ENCODE measurements around the gene RAPGEF6.

RAPGEF6 gene

GRCh38 chr5:131633830-131634229 is 1.2 kb downstream of the RAPGEF6 start:
- peak overlapping the region; percentile 70 for H3K4me3 ChIP-seq (replicated peaks; ENCODE audit: insufficient read depth, low read length)
- no peak for DNase-seq (ENCODE audit: low read depth in 1 of 2, low spot score in 1 of 2)
- H3K27me3 ChIP-seq (ENCODE audit: insufficient read depth, poor library complexity, severe bottlenecking): no peaks in the 10 kb centered on the region
- TF ChIP-seq SPI1 (IDR thresholded peaks at IDR 0.05; ENCODE audit: borderline replicate concordance, low read depth) (no peak), CTCF (IDR thresholded peaks at IDR 0.05; ENCODE audit: insufficient read depth, low read length) (no peak), POLR2AphosphoS5 (IDR thresholded peaks at IDR 0.05; ENCODE audit: low read depth) (no peak), REST (IDR thresholded peaks at IDR 0.05; ENCODE audit: insufficient replicate concordance, low read depth) (no peak), GABPA (IDR thresholded peaks at IDR 0.05; ENCODE audit: low read depth) (no peak)
- H3K27ac ChIP-seq (replicated peaks): peak overlapping the region; percentile 97

- H3K27ac ChIP-seq (replicated peaks): no peak overlapping the region
- no peak overlapping the region for H3K4me3 ChIP-seq (replicated peaks; ENCODE audit: insufficient read depth, low read length)
- DNase-seq (ENCODE audit: low read depth in 1 of 2, low spot score in 1 of 2): no peak
- no peak for TF ChIP-seq CTCF (IDR thresholded peaks at IDR 0.05; ENCODE audit: insufficient read depth, low read length)
- no peak for TF ChIP-seq GABPA (IDR thresholded peaks at IDR 0.05; ENCODE audit: low read depth)
- no peak for TF ChIP-seq POLR2AphosphoS5 (IDR thresholded peaks at IDR 0.05; ENCODE audit: low read depth)
- no peak for TF ChIP-seq SPI1 (IDR thresholded peaks at IDR 0.05; ENCODE audit: borderline replicate concordance, low read depth)
- no peak for TF ChIP-seq REST (IDR thresholded peaks at IDR 0.05; ENCODE audit: insufficient replicate concordance, low read depth)
- H3K27me3 ChIP-seq (ENCODE audit: insufficient read depth, poor library complexity, severe bottlenecking): no peaks in the 10 kb centered on the region
These were observed 4.1 kb downstream of the RAPGEF6 start for GRCh38 chr5:131630963-131631350.

GRCh38 chr5:131630208-131630962 is 4.6 kb downstream of the RAPGEF6 start:
- no peak for TF ChIP-seq POLR2AphosphoS5 (IDR thresholded peaks at IDR 0.05; ENCODE audit: low read depth)
- TF ChIP-seq GABPA (IDR thresholded peaks at IDR 0.05; ENCODE audit: low read depth): no peak
- TF ChIP-seq CTCF (IDR thresholded peaks at IDR 0.05; ENCODE audit: insufficient read depth, low read length): no peak
- no peak for TF ChIP-seq SPI1 (IDR thresholded peaks at IDR 0.05; ENCODE audit: borderline replicate concordance, low read depth)
- TF ChIP-seq REST (IDR thresholded peaks at IDR 0.05; ENCODE audit: insufficient replicate concordance, low read depth): no peak
- Histone ChIP-seq H3K27ac (replicated peaks) (no peak overlapping the region), H3K4me3 (replicated peaks; ENCODE audit: insufficient read depth, low read length) (no peak overlapping the region), H3K27me3 (ENCODE audit: insufficient read depth, poor library complexity, severe bottlenecking) (no peaks in the 10 kb centered on the region)
- DNase-seq (ENCODE audit: low read depth in 1 of 2, low spot score in 1 of 2): no peak
